ENCODE results near the gene HTT-AS. TPM values are rescaled to one million over a fixed set of nuclear protein-coding genes. Genes with fewer than 3 reads are reported as not detected.

HTT-AS gene
- total and polyA plus RNA-seq, 2 of the 13 experiments (the other 11 are each of a cell fraction or from before 2014, with no cell fraction given) = not detected

DNA sequence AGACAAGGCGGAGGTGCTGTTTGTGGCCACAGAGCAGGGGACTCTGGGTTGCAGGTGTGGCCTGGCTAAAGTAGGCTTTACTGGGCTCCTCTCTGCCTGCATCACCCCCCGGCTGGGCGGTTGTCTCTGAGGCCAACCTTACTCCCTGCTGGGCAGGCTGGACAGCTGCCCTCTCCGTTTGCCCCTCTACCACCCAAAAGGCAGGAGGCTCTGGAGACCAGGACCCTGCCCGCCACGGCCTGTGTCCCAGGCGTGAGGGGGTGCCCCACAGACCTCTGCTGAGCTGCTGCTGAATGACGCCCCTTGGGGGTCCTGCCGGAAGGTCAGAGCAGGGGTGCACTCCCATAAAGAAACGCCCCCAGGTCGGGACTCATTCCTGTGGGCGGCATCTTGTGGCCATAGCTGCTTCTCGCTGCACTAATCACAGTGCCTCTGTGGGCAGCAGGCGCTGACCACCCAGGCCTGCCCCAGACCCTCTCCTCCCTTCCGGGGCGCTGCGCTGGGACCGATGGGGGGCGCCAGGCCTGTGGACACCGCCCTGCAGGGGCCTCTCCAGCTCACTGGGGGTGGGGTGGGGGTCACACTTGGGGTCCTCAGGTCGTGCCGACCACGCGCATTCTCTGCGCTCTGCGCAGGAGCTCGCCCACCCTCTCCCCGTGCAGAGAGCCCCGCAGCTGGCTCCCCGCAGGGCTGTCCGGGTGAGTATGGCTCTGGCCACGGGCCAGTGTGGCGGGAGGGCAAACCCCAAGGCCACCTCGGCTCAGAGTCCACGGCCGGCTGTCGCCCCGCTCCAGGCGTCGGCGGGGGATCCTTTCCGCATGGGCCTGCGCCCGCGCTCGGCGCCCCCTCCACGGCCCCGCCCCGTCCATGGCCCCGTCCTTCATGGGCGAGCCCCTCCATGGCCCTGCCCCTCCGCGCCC, 920 bp downstream of the HTT-AS start (continued):
- TF ChIP-seq ZNF772 (CRISPR knock-in tag; IDR thresholded peaks at IDR 0.05) (0 out of 2 replicates have a peak, but pooled peaks have one; percentile 37), ZFP36 (IDR thresholded peaks at IDR 0.05; ENCODE audit: borderline replicate concordance, low read depth, low read length, partially characterized antibody) (no peak), SMYD3 (CRISPR knock-in tag; IDR thresholded peaks at IDR 0.05) (no peak), ZNF589 (CRISPR knock-in tag; conservative IDR thresholded peaks at IDR 0.05) (peak; percentile 60; the same call in 1 of the 2 replicates), ZNF543 (CRISPR knock-in tag; IDR thresholded peaks at IDR 0.05) (no peak; the same call in 1 of the 2 replicates), ZEB1 (IDR thresholded peaks at IDR 0.05; ENCODE audit: insufficient replicate concordance, low read depth) (no peak), ZNF441 (CRISPR knock-in tag; IDR thresholded peaks at IDR 0.05; ENCODE audit: borderline replicate concordance) (no peak), RXRA (CRISPR knock-in tag; IDR thresholded peaks at IDR 0.05) (peak; percentile 79), TCF7 (IDR thresholded peaks at IDR 0.05; ENCODE audit: low read depth) (no peak), ZNF607 (CRISPR knock-in tag; IDR thresholded peaks at IDR 0.05; ENCODE audit: borderline replicate concordance) (peak; percentile 49; the same call in 1 of the 2 replicates), ZFP1 (CRISPR knock-in tag; IDR thresholded peaks at IDR 0.05) (no peak), FLYWCH1 (CRISPR knock-in tag; IDR thresholded peaks at IDR 0.05) (no peak), ZNF775 (CRISPR knock-in tag; IDR thresholded peaks at IDR 0.05; ENCODE audit: borderline replicate concordance) (no peak), RAD51 (IDR thresholded peaks at IDR 0.05; ENCODE audit: borderline replicate concordance) (no peak)
- TF ChIP-seq, protein P1, sequence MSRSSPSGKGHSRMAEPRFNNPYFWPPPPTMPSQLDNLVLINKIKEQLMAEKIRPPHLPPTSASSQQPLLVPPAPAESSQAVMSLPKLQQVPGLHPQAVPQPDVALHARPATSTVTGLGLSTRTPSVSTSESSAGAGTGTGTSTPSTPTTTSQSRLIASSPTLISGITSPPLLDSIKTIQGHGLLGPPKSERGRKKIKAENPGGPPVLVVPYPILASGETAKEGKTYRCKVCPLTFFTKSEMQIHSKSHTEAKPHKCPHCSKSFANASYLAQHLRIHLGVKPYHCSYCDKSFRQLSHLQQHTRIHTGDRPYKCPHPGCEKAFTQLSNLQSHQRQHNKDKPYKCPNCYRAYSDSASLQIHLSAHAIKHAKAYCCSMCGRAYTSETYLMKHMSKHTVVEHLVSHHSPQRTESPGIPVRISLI (CRISPR knock-in tag; IDR thresholded peaks at IDR 0.05; ENCODE audit: borderline replicate concordance) = no peak
- TF ChIP-seq, protein P2, sequence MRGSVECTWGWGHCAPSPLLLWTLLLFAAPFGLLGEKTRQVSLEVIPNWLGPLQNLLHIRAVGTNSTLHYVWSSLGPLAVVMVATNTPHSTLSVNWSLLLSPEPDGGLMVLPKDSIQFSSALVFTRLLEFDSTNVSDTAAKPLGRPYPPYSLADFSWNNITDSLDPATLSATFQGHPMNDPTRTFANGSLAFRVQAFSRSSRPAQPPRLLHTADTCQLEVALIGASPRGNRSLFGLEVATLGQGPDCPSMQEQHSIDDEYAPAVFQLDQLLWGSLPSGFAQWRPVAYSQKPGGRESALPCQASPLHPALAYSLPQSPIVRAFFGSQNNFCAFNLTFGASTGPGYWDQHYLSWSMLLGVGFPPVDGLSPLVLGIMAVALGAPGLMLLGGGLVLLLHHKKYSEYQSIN (CRISPR knock-in tag; IDR thresholded peaks at IDR 0.05; ENCODE audit: borderline replicate concordance) = no peak
- TF ChIP-seq, protein P3, sequence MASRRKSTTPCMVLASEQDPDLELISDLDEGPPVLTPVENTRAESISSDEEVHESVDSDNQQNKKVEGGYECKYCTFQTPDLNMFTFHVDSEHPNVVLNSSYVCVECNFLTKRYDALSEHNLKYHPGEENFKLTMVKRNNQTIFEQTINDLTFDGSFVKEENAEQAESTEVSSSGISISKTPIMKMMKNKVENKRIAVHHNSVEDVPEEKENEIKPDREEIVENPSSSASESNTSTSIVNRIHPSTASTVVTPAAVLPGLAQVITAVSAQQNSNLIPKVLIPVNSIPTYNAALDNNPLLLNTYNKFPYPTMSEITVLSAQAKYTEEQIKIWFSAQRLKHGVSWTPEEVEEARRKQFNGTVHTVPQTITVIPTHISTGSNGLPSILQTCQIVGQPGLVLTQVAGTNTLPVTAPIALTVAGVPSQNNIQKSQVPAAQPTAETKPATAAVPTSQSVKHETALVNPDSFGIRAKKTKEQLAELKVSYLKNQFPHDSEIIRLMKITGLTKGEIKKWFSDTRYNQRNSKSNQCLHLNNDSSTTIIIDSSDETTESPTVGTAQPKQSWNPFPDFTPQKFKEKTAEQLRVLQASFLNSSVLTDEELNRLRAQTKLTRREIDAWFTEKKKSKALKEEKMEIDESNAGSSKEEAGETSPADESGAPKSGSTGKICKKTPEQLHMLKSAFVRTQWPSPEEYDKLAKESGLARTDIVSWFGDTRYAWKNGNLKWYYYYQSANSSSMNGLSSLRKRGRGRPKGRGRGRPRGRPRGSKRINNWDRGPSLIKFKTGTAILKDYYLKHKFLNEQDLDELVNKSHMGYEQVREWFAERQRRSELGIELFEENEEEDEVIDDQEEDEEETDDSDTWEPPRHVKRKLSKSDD (CRISPR knock-in tag; IDR thresholded peaks at IDR 0.05; ENCODE audit: low read depth) = 0 out of 2 replicates have a peak, but pooled peaks have one; percentile 5
- TF ChIP-seq, protein P4, sequence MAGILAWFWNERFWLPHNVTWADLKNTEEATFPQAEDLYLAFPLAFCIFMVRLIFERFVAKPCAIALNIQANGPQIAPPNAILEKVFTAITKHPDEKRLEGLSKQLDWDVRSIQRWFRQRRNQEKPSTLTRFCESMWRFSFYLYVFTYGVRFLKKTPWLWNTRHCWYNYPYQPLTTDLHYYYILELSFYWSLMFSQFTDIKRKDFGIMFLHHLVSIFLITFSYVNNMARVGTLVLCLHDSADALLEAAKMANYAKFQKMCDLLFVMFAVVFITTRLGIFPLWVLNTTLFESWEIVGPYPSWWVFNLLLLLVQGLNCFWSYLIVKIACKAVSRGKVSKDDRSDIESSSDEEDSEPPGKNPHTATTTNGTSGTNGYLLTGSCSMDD (CRISPR knock-in tag; IDR thresholded peaks at IDR 0.05) = no peak
- TF ChIP-seq, protein P5, sequence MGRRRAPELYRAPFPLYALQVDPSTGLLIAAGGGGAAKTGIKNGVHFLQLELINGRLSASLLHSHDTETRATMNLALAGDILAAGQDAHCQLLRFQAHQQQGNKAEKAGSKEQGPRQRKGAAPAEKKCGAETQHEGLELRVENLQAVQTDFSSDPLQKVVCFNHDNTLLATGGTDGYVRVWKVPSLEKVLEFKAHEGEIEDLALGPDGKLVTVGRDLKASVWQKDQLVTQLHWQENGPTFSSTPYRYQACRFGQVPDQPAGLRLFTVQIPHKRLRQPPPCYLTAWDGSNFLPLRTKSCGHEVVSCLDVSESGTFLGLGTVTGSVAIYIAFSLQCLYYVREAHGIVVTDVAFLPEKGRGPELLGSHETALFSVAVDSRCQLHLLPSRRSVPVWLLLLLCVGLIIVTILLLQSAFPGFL (CRISPR knock-in tag; IDR thresholded peaks at IDR 0.05) = no peak
- TF ChIP-seq, protein P6, sequence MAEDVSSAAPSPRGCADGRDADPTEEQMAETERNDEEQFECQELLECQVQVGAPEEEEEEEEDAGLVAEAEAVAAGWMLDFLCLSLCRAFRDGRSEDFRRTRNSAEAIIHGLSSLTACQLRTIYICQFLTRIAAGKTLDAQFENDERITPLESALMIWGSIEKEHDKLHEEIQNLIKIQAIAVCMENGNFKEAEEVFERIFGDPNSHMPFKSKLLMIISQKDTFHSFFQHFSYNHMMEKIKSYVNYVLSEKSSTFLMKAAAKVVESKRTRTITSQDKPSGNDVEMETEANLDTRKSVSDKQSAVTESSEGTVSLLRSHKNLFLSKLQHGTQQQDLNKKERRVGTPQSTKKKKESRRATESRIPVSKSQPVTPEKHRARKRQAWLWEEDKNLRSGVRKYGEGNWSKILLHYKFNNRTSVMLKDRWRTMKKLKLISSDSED (CRISPR knock-in tag; IDR thresholded peaks at IDR 0.05) = no peak
